SK-N-SH (cell line): Measurements from ENCODE around the gene LKAAEAR1. TPM values are rescaled to one million over a fixed set of nuclear protein-coding genes. Genes with fewer than 3 reads are reported as not detected.
"Not testable (repeated sequence)": the region's sequence is repeated elsewhere in the genome, so short reads cannot be mapped to it uniquely, and the experiment has no call there.

Experiments
- CTCF ChIA-PET: fragments of 300-600, 350-600 bp; formaldehyde crosslinking; extraction: SDS; loops from one replicate; lab custom pipeline; 2021; lab: Yijun Ruan, JAX
- POLR2A ChIA-PET: fragments of 350-600 bp; sonication (Branson Sonifier 250); formaldehyde crosslinking; extraction: SDS; loops from one replicate; lab custom pipeline; 2020; ENCODE audit warnings: antibody characterized with exemption, inconsistent platforms; lab: Yijun Ruan, JAX
- DNase-seq: peaks from one replicate; pipeline ENCODE4 v3.0.0; 2012
- H2AFZ ChIP-seq: fragments of 200-600 bp; sonication (generic); 2 replicates; pipeline ENCODE4 v1.8.1; 2016; ENCODE audit warnings: antibody characterized with exemption, mild to moderate bottlenecking, low read depth
- H3F3A ChIP-seq: fragments of 200-600 bp; sonication (generic); replicated peaks from 2 replicates; pipeline ENCODE3; 2016; ENCODE audit warnings: antibody characterized with exemption, mild to moderate bottlenecking; ENCODE audit not compliant: insufficient read depth
- H3K27ac ChIP-seq, 2 experiments: fragments of 200-500 bp in 1 of 2; fragments of 200-600 bp in 1 of 2; sonication (Bioruptor generic) in 1 of 2; sonication (generic), shearing (Covaris generic) in 1 of 2; 2 replicates each; pipeline versions ENCODE4 v1.5.1 to v1.6.1; 2014 to 2016; ENCODE audit warnings: low read depth in 2 of 2, inconsistent platforms in 1 of 2, low read length in 1 of 2, mild to moderate bottlenecking in 1 of 2, mixed read lengths in 1 of 2
- H3K27me3 ChIP-seq: fragments of 200-600 bp; sonication (generic), shearing (Covaris generic); 2 replicates; pipeline ENCODE4 v1.6.1; 2016; ENCODE audit warnings: mixed run types; ENCODE audit not compliant: insufficient read depth
- H3K36me3 ChIP-seq, 2 experiments: fragments of 200-500 bp in 1 of 2; fragments of 200-600 bp in 1 of 2; sonication (Bioruptor generic) in 1 of 2; sonication (generic) in 1 of 2; replicated peaks in 1 of 2; 2 replicates each; pipeline versions ENCODE3 to v1.5.1; 2014 to 2016; ENCODE audit warnings: low read length in 1 of 2, mild to moderate bottlenecking in 1 of 2; ENCODE audit not compliant: insufficient read depth in 2 of 2, control insufficient read depth in 1 of 2
- H3K4me1 ChIP-seq, 2 experiments: fragments of 200-500 bp in 1 of 2; fragments of 200-600 bp in 1 of 2; sonication (Bioruptor generic) in 1 of 2; sonication (generic), shearing (Covaris generic) in 1 of 2; 2 replicates each; pipeline versions ENCODE4 v1.5.1 to v1.6.1; 2014 to 2016; ENCODE audit warnings: low read depth in 1 of 2, low read length in 1 of 2, mixed run types in 1 of 2; ENCODE audit not compliant: insufficient read depth in 2 of 2, control insufficient read depth in 1 of 2
- H3K4me2 ChIP-seq: fragments of 200-600 bp; sonication (generic), shearing (Covaris generic); 2 replicates; pipeline ENCODE4 v1.6.1; 2017; ENCODE audit warnings: mixed run types
- H3K4me3 ChIP-seq, 2 experiments: fragments of 200-500 bp in 1 of 2; fragments of 200-600 bp in 1 of 2; sonication (Bioruptor generic) in 1 of 2; sonication (generic), shearing (Covaris generic) in 1 of 2; 2 replicates each; pipeline versions ENCODE4 v1.5.1 to v1.8.1; 2014 to 2016; ENCODE audit warnings: low read depth in 2 of 2, inconsistent platforms in 1 of 2, low read length in 1 of 2, mild to moderate bottlenecking in 1 of 2, mixed read lengths in 1 of 2, moderate library complexity in 1 of 2
- H3K79me2 ChIP-seq: fragments of 200-600 bp; sonication (generic); 2 replicates; pipeline ENCODE4 v1.8.1; 2017; ENCODE audit warnings: mild to moderate bottlenecking; ENCODE audit not compliant: insufficient read depth
- H3K9ac ChIP-seq: fragments of 200-600 bp; sonication (generic); 2 replicates; pipeline ENCODE4 v1.6.1; 2017; ENCODE audit warnings: mixed run types
- H3K9me2 ChIP-seq: fragments of 200-600 bp; sonication (generic); 2 replicates; pipeline ENCODE4 v1.6.1; 2017; ENCODE audit warnings: mixed run types
- H3K9me3 ChIP-seq: fragments of 200-600 bp; sonication (generic); 2 replicates; pipeline ENCODE4 v1.6.1; 2017; ENCODE audit warnings: mixed run types, mild to moderate bottlenecking, moderate library complexity
- H4K20me1 ChIP-seq: fragments of 200-600 bp; sonication (generic); 2 replicates; pipeline ENCODE4 v1.6.1; 2017; ENCODE audit warnings: mild to moderate bottlenecking, mixed run types; ENCODE audit not compliant: insufficient read depth
- ELF1 ChIP-seq: IDR thresholded peaks from 2 replicates; pipeline ENCODE4 v1.4.0; 2012
- EZH2phosphoT487 ChIP-seq: fragments of 200-600 bp; sonication (generic); IDR thresholded peaks from 2 replicates; pipeline ENCODE4 v1.6.1; 2017; ENCODE audit warnings: low read depth, mixed run types, mild to moderate bottlenecking, antibody characterized with exemption, moderate library complexity, borderline replicate concordance
- FOSL2 ChIP-seq: IDR thresholded peaks from 2 replicates; pipeline ENCODE4 v1.4.0; 2012; ENCODE audit warnings: low read depth, mild to moderate bottlenecking, moderate library complexity, borderline replicate concordance
- FOXM1 ChIP-seq: IDR thresholded peaks from 2 replicates; pipeline ENCODE4 v1.4.0; 2012; ENCODE audit warnings: low read depth, mild to moderate bottlenecking
- GABPA ChIP-seq: IDR thresholded peaks from 2 replicates; pipeline ENCODE4 v1.4.0; 2012; ENCODE audit warnings: low read depth, mild to moderate bottlenecking
- IRF3 ChIP-seq: fragments of 150-350 bp; IDR thresholded peaks from 2 replicates; pipeline ENCODE4 v1.6.1; 2016; ENCODE audit warnings: mild to moderate bottlenecking, low read depth, low read length
- JUND ChIP-seq: IDR thresholded peaks from 2 replicates; pipeline ENCODE4 v1.4.0; 2012
- MXI1 ChIP-seq: IDR thresholded peaks from 2 replicates; pipeline ENCODE4 v1.6.1; 2012; ENCODE audit warnings: mild to moderate bottlenecking, low read depth, low read length, improper control_type of control experiment
- NRF1 ChIP-seq: IDR thresholded peaks from 2 replicates; pipeline ENCODE4 v1.6.1; 2012; ENCODE audit warnings: low read depth, mild to moderate bottlenecking, low read length
- POLR2AphosphoS5 ChIP-seq: IDR thresholded peaks from 2 replicates; pipeline ENCODE4 v1.6.1; 2012; ENCODE audit warnings: low read depth, low read length
- RCOR1 ChIP-seq: fragments of 150-350 bp; IDR thresholded peaks from 2 replicates; pipeline ENCODE4 v1.6.1; 2017; ENCODE audit warnings: antibody characterized with exemption, low read length
- RFX5 ChIP-seq: IDR thresholded peaks from 2 replicates; pipeline ENCODE4 v1.6.1; 2012; ENCODE audit warnings: mild to moderate bottlenecking, improper control_type of control experiment, low read length
- RXRA ChIP-seq: IDR thresholded peaks from 2 replicates; pipeline ENCODE4 v1.4.0; 2012; ENCODE audit warnings: low read depth, mild to moderate bottlenecking, borderline replicate concordance
- SIN3A ChIP-seq: IDR thresholded peaks from 2 replicates; pipeline ENCODE4 v1.6.1; 2012; ENCODE audit warnings: low read depth, mild to moderate bottlenecking, low read length, moderate library complexity, borderline replicate concordance
- SMC3 ChIP-seq: IDR thresholded peaks from 2 replicates; pipeline ENCODE4 v1.6.1; 2012; ENCODE audit warnings: low read depth, low read length, improper control_type of control experiment
- USF1 ChIP-seq: IDR thresholded peaks from 2 replicates; pipeline ENCODE4 v1.4.0; 2012; ENCODE audit warnings: low read depth, borderline replicate concordance
- YY1 ChIP-seq: IDR thresholded peaks from 2 replicates; pipeline ENCODE4 v1.4.0; 2012; ENCODE audit warnings: low read depth, mild to moderate bottlenecking
- WGBS: methylation state at CpG from one replicate; pipeline ENCODE4 v1.1.6; 2017; ENCODE audit warnings: low lambda C conversion rate; 5-methylcytosine and 5-hydroxymethylcytosine counted together
- polyA plus RNA-seq, 3 experiments: library from polyadenylated mRNA; depleted of rRNA; stranded (reverse); fragments of >200 nt; gene quantifications; 2 replicates each; pipeline ENCODE4 v1.2.3, GENCODE V29; 2012
- TF ChIP-seq, protein P1 (sequence below): IDR thresholded peaks from 2 replicates; pipeline ENCODE4 v1.4.0; 2012; ENCODE audit warnings: low read depth, borderline replicate concordance
- TF ChIP-seq, protein P2 (sequence below): fragments of 200-600 bp; sonication (generic); IDR thresholded peaks from 2 replicates; pipeline ENCODE4 v1.6.1; 2017; ENCODE audit warnings: antibody characterized with exemption, mild to moderate bottlenecking, moderate library complexity
- TF ChIP-seq, protein P3 (sequence below): IDR thresholded peaks from 2 replicates; pipeline ENCODE4 v1.6.1; 2012; ENCODE audit warnings: mild to moderate bottlenecking, low read depth, low read length, moderate library complexity

Gene LKAAEAR1
- polyA plus RNA-seq, 1 of the 3 experiments (the other 2 are of a cell fraction): 0.71 TPM

DNA sequence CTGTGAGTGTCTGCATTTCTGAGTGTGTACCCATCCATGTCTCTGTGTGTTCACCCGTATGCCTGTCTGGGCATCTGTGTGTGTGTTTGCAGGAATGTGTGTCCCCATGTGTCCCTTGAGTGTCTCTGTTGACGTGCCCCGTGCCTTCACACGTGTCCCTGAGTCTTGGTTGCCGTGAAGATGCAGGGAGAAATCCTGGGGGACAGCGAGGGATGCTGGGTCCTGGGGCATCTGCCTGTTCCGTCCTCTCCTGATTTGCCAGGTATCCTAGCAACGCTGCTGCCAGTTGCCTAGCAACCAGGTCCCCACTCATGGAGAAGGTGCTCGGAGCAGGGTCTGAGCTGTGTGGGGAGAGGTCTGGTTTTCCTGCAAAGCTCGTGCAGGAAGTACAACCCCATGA is 6.0 kb upstream of the LKAAEAR1 start:
- Histone ChIP-seq H4K20me1 (no peaks in the 10 kb centered on the region), H3K4me2 (no peak overlapping the region), H3K27ac (no peak overlapping the region), H3K4me3 (no peak overlapping the region), H3F3A (no peaks in the 10 kb centered on the region), H3K9me2 (no peaks in the 10 kb centered on the region), H3K4me1 (peaks cover 0 to 28% of the 10 kb centered on the region in 2 experiments; a peak in 1 of 4 replicates), H3K36me3 (no peaks in the 10 kb centered on the region), H2AFZ (no peak overlapping the region), H3K27me3 (no peaks in the 10 kb centered on the region; the same call in 1 of the 2 replicates), H3K9ac (no peak overlapping the region), H3K79me2 (no peaks in the 10 kb centered on the region), H3K9me3 (no peaks in the 10 kb centered on the region)
- CTCF ChIA-PET: interaction anchor here (1.1 to 2.6 kb wide), 3 partner anchors 25 to 52 kb away, joined by 3 to 12 read pairs (median 10); no protein-coding TSS in a partner anchor
- TF ChIP-seq, protein P1, sequence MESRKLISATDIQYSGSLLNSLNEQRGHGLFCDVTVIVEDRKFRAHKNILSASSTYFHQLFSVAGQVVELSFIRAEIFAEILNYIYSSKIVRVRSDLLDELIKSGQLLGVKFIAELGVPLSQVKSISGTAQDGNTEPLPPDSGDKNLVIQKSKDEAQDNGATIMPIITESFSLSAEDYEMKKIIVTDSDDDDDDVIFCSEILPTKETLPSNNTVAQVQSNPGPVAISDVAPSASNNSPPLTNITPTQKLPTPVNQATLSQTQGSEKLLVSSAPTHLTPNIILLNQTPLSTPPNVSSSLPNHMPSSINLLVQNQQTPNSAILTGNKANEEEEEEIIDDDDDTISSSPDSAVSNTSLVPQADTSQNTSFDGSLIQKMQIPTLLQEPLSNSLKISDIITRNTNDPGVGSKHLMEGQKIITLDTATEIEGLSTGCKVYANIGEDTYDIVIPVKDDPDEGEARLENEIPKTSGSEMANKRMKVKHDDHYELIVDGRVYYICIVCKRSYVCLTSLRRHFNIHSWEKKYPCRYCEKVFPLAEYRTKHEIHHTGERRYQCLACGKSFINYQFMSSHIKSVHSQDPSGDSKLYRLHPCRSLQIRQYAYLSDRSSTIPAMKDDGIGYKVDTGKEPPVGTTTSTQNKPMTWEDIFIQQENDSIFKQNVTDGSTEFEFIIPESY: no peak
- no peak for TF ChIP-seq YY1
- TF ChIP-seq SMC3: no peak
- TF ChIP-seq GABPA: no peak
- no peak for TF ChIP-seq EZH2phosphoT487
- TF ChIP-seq RXRA: no peak
- no peak for TF ChIP-seq RFX5
- no peak for TF ChIP-seq RCOR1
- no peak for TF ChIP-seq FOSL2
- no peak for TF ChIP-seq POLR2AphosphoS5
- no peak for TF ChIP-seq NRF1
- TF ChIP-seq JUND: no peak
- TF ChIP-seq FOXM1: no peak
- TF ChIP-seq SIN3A: no peak
- TF ChIP-seq MXI1: no peak; the same call in 1 of the 2 replicates
- TF ChIP-seq IRF3: no peak
- TF ChIP-seq, protein P2, sequence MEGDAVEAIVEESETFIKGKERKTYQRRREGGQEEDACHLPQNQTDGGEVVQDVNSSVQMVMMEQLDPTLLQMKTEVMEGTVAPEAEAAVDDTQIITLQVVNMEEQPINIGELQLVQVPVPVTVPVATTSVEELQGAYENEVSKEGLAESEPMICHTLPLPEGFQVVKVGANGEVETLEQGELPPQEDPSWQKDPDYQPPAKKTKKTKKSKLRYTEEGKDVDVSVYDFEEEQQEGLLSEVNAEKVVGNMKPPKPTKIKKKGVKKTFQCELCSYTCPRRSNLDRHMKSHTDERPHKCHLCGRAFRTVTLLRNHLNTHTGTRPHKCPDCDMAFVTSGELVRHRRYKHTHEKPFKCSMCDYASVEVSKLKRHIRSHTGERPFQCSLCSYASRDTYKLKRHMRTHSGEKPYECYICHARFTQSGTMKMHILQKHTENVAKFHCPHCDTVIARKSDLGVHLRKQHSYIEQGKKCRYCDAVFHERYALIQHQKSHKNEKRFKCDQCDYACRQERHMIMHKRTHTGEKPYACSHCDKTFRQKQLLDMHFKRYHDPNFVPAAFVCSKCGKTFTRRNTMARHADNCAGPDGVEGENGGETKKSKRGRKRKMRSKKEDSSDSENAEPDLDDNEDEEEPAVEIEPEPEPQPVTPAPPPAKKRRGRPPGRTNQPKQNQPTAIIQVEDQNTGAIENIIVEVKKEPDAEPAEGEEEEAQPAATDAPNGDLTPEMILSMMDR: no peak
- TF ChIP-seq, protein P3, sequence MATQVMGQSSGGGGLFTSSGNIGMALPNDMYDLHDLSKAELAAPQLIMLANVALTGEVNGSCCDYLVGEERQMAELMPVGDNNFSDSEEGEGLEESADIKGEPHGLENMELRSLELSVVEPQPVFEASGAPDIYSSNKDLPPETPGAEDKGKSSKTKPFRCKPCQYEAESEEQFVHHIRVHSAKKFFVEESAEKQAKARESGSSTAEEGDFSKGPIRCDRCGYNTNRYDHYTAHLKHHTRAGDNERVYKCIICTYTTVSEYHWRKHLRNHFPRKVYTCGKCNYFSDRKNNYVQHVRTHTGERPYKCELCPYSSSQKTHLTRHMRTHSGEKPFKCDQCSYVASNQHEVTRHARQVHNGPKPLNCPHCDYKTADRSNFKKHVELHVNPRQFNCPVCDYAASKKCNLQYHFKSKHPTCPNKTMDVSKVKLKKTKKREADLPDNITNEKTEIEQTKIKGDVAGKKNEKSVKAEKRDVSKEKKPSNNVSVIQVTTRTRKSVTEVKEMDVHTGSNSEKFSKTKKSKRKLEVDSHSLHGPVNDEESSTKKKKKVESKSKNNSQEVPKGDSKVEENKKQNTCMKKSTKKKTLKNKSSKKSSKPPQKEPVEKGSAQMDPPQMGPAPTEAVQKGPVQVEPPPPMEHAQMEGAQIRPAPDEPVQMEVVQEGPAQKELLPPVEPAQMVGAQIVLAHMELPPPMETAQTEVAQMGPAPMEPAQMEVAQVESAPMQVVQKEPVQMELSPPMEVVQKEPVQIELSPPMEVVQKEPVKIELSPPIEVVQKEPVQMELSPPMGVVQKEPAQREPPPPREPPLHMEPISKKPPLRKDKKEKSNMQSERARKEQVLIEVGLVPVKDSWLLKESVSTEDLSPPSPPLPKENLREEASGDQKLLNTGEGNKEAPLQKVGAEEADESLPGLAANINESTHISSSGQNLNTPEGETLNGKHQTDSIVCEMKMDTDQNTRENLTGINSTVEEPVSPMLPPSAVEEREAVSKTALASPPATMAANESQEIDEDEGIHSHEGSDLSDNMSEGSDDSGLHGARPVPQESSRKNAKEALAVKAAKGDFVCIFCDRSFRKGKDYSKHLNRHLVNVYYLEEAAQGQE: no peak
- no peak for TF ChIP-seq ELF1
- TF ChIP-seq USF1: no peak
- POLR2A ChIA-PET: interaction anchor here (1.0 kb wide), 1 partner anchor 10 kb away, joined by 3 read pairs; the partner anchor contains the start of gene OPRL1
- DNase-seq: peak; percentile 83
- 37% methylated on average over 4 of the region's 10 CpGs for WGBS

- H3K9me3 ChIP-seq, H3K9ac ChIP-seq, H4K20me1 ChIP-seq, H3K4me3 ChIP-seq, DNase-seq, POLR2A ChIA-PET, H3K79me2 ChIP-seq, H3K9me2 ChIP-seq, H3F3A ChIP-seq, H3K27ac ChIP-seq, H3K27me3 ChIP-seq, H2AFZ ChIP-seq, H3K36me3 ChIP-seq, H3K4me2 ChIP-seq: not testable (repeated sequence)
- peaks cover 0 to 36% of the 10 kb centered on the region in 2 experiments; a peak in 1 of 4 replicates for H3K4me1 ChIP-seq
- CTCF ChIA-PET: interaction anchor here (1.2 kb wide), 1 partner anchor 13 kb away, joined by 4 read pairs; no protein-coding TSS in a partner anchor
These were observed 4.4 kb upstream of the LKAAEAR1 start for GRCh38 chr20:64088586-64088985.
